Measurements from ENCODE around the gene TACC2.

GRCh38 chr10:122093076-122093475, 104.1 kb downstream of the TACC2 start:
- TF ChIP-seq CTCF (IDR thresholded peaks at IDR 0.05) (no peak), POLR2A (IDR thresholded peaks at IDR 0.05) (no peak)
